GM19438 (cell line): ENCODE results near the gene SBNO2.
A peak's percentile ranks its signal among the peaks of the same experiment; 100 is the strongest.
"Not testable (repeated sequence)": the region's sequence is repeated elsewhere in the genome, so short reads cannot be mapped to it uniquely, and the experiment has no call there.

Experiments used
- ATAC-seq: cut with Tn5 transposase; IDR thresholded peaks from one replicate; pipeline ENCODE4 v1.9.1; 2021; ENCODE audit warnings: low read depth; ENCODE audit not compliant: unreplicated experiment

SBNO2 gene

DNA sequence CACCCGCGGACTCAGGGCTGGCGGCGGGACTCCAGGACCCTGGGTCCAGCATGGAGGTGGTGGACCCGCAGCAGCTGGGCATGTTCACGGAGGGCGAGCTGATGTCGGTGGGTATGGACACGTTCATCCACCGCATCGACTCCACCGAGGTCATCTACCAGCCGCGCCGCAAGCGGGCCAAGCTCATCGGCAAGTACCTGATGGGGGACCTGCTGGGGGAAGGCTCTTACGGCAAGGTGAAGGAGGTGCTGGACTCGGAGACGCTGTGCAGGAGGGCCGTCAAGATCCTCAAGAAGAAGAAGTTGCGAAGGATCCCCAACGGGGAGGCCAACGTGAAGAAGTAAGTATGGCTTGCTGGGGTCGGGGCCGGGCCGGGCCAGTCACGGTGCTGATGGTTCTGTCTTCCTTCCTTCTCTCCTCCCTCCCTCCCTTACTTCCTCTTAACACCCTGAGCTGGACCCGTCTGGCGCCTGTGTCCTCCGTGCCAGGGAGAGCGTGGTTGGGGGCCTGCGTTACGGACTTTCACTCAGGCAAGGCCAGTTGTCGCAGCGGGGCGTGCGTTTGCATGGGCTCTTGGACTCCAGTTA, 32.9 kb upstream of the SBNO2 start:
- no peak for ATAC-seq

DNA sequence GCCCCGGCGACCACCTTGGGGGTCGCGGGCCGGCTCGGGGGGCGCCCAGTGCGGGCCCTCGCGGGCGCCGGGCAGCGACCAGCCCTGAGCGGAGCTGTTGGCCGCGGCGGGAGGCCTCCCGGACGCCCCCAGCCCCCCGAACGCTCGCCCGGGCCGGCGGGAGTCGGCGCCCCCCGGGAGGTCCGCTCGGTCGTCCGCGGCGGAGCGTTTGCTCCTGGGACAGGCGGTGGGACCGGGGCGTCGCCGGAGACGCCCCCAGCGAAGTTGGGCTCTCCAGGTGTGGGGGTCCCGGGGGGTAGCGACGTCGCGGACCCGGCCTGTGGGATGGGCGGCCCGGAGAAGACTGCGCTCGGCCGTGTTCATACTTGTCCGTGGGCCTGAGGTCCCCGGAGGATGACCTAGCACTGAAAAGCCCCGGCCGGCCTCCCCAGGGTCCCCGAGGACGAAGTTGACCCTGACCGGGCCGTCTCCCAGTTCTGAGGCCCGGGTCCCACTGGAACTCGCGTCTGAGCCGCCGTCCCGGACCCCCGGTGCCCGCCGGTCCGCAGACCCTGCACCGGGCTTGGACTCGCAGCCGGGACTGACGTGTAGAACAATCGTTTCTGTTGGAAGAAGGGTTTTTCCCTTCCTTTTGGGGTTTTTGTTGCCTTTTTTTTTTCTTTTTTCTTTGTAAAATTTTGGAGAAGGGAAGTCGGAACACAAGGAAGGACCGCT, 32.2 kb upstream of the SBNO2 start:
- ATAC-seq: no peak

- peak; percentile 86 for ATAC-seq
These were observed 31.3 kb upstream of the SBNO2 start, which contains the start of gene STK11 for GRCh38 chr19:1205114-1206099. Gene STK11, plus strand, starts transcription at chr19:1205778. Its CDS starts 1,136 bp downstream, at chr19:1206914.

GRCh38 chr19:1200614-1201013, 26.5 kb upstream of the SBNO2 start:
- ATAC-seq: not testable (repeated sequence)

DNA sequence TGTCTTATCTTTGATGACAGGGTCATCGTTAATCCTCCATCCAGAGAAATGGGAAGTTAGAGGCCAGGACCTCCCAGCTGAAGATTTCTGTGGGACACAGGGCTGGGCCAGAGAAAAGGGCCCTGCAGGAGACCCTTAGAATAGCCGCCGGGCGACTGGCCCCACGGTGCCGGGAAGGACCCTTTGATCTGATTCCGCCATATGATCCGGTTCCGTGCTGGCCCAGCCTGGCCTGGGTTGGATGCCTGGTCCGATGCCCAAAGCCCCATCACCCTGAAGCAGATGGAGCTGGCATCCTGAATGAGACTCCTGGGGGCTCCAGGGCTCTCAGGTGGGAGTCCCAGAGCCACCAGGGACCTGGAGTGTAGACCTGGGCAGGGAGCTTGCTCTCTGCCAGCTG, 25.5 kb upstream of the SBNO2 start:
- no peak for ATAC-seq

GRCh38 chr19:1189419-1189818, 15.4 kb upstream of the SBNO2 start:
- ATAC-seq: no peak

DNA sequence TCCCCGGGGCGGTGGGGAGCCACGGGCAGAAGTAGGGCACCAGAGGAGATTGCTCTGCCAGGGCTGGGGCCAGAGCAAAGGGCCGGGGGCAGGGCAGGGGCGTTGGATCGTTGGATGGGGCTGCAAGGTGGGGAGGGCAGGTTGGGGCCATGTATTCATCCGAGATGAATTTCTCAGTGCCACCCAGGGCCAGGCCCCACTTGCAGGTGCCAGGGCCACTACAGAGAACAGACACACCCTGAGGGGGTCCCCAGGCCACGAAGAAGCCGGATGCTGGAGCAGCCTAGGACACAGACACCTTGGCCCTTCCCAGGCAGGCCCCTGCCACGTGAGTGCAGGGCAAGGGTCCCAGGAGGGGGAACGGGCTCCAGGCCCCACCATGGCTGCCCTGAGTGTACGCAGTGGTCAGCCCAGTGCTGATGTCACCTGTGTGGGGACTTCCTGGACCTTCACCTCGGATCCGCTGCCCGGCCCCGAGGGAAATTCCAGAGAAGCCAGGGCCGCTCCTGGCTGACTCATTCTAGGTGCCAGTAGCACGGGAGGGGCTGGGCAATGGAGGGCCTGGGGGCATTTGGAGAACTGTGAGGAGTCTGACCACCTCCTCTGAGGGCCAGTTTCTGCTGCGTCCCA, 9.6 kb upstream of the SBNO2 start:
- ATAC-seq: no peak

- ATAC-seq: no peak
These were observed 8.7 kb upstream of the SBNO2 start for GRCh38 chr19:1182727-1183126.

DNA sequence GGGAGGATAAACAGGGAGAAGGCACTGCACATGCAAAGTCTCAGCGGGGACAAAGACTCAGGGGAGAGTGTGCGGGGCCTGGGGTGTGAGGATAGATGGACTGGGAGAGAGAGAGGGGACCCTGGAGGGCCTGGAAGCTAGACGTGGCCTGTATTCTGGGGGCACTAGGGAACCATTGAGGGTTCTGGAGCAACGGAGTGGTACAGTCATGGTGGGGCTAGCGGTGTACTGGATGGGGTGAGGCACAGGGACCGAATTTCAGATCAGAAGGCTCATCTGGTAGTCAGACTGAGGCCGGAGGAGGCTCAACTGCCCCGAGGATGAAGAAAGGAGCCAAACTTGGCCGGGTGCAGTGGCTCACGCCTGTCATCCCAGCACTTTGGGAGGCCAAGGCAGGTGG, 8.0 kb upstream of the SBNO2 start:
- ATAC-seq: no peak

DNA sequence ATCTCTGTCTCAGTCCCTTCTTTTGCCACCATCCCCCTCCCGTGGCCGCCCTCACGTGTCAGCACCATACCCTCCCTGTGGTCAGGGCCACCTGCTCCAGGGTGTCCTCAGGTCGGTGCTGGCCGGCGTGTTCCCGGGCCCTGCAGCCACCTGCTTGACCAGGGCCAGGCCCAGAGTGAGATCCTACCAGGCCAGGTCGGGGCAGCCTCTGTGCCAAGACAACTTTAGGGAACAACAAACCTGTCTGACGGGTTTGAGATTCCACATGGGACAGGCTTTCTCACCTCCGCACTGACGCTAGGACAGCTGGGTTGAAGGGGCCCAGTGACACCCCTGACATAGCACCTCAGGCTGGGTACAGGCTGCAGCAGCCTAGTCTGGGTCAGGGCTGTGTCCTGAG, 7.5 kb upstream of the SBNO2 start:
- no peak for ATAC-seq

GRCh38 chr19:1177322-1178114, 3.5 kb upstream of the SBNO2 start:
- no peak for ATAC-seq

- ATAC-seq: no peak
These were observed 766 bp downstream of the SBNO2 start for GRCh38 chr19:1173159-1173844.

- ATAC-seq: no peak
These were observed 1.5 kb downstream of the SBNO2 start for GRCh38 chr19:1172353-1173158.

DNA sequence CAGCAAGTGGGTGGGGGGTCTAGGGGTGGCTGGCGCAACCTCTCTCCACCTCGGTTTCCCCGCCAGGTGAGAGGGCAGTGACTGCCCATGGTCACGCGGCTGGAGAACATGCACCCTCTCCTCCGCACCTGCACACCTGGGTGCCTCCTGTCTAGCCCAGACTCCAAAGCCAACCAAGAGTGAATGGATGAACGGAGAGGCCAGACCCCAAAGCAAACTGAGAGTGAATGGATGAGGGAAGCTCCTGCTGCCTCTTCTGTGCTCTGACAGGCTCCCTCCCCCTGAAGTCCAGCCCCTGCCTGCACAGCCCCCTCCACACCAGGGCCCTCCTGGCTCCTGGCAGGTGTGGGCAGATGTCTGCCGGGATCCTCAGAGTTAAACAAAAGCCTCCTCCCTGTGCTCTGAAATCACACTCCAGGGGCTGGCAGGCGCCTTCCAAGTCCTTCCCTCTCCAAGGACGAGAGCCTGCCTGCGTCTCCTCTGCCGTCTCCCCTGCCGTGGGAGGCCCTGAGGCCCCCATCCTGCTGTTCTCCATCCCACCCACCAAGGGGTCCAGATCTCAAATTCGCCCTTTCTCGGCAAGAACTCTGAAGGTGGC, 2.2 kb downstream of the SBNO2 start:
- no peak for ATAC-seq

- no peak for ATAC-seq
These were observed 2.9 kb downstream of the SBNO2 start for GRCh38 chr19:1170938-1171754.

GRCh38 chr19:1169921-1170885, 3.9 kb downstream of the SBNO2 start:
- no peak for ATAC-seq
